Measurements from ENCODE around the gene SYK.

DNA sequence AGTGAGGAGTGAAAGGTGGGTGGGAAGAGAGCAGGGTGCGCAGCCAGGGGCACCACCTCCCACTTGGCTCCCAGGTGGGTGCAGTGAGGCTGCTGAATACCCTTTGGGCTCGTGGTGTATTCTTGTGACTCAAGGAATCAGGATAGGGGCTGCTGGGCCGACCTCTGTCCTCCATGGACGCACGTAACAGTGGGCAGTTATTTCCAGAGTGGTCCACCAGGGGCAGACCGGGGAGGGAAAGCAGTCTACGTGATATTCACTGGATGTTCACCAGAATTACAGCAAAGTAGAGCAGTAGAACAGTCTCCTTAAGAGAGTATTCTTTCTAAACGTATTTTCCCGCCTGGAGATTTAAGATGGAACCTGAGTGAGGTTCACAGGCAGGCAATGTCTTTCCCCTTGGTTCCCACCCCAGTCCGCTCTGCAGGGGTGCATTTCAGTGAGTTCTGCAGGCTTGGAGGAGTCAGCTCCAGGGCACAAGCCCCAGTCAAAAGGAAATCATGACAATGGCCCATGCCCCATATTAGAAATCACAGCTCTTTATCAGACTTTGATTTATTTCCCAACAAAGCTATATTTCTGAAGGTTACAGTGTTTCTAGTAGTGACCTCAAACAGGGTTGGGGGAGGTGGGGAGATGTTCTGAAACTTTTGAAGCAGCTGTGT, 88.7 kb downstream of the SYK start:
- TF ChIP-seq POLR2AphosphoS5 (IDR thresholded peaks at IDR 0.05; ENCODE audit: low read depth, low read length) (no peak), SIN3A (IDR thresholded peaks at IDR 0.05; ENCODE audit: borderline replicate concordance, insufficient read depth, low read length) (no peak)

Data from PFSK-1 (cell line).